Cardiac fibroblast (primary cell): Measurements from ENCODE around the gene C12orf50.
"Not testable (repeated sequence)": the region's sequence is repeated elsewhere in the genome, so short reads cannot be mapped to it uniquely, and the experiment has no call there.

Source experiments
- DNase-seq, 2 donors: peaks; one replicate each; pipeline versions ENCODE4 v3.0.0 to v3.0.0-alpha.2; 2010; ENCODE audit warnings: low read depth in 2 of 2
- H3K4me3 ChIP-seq, 2 donors: replicated peaks in 1 of 2; 1 replicate in 1 of 2; 2 replicates in 1 of 2; pipeline ENCODE4 v1.5.1; 2011; ENCODE audit warnings: low read depth in 2 of 2, low read length in 2 of 2, mild to moderate bottlenecking in 2 of 2, moderate library complexity in 1 of 2
- CTCF ChIP-seq: IDR thresholded peaks from one replicate; pipeline ENCODE4 v1.5.1; 2011; ENCODE audit warnings: low read depth, mild to moderate bottlenecking, low read length, inconsistent platforms

C12orf50 gene

DNA sequence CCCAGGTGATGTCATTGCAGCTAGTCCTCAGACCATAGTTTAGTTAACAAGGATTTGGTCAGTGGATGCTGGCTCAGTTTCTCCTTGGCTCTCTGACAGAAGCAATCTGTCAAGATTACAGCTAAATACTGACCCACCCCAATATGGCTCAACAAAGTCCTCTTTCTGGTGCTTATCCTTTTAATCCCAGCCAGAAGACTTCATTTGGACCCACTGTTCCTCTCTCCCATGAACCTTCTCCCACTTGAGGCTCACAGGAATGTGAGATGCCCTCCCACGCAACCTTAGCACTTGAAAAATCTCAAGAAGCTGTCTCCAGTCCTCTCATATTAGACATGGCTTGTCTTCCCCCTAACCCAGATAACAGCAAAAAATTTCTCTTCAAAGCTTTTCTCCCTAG, 47.7 kb downstream of the C12orf50 start:
- no peak for TF ChIP-seq CTCF
- no peak overlapping the region for H3K4me3 ChIP-seq
- DNase-seq: peak in 1 of 2 donors; percentile 17

- no peak for DNase-seq
- H3K4me3 ChIP-seq: no peak overlapping the region
- no peak for TF ChIP-seq CTCF
Measured at GRCh38 chr12:87975879-87976278, 53.3 kb downstream of the C12orf50 start.

- peak; percentile 6 to 36 for DNase-seq
- no peak overlapping the region for H3K4me3 ChIP-seq
- TF ChIP-seq CTCF: no peak
Measured at GRCh38 chr12:87967871-87968270, 61.3 kb downstream of the C12orf50 start.

GRCh38 chr12:87960566-87960965, 68.6 kb downstream of the C12orf50 start:
- no peak for TF ChIP-seq CTCF
- no peak overlapping the region for H3K4me3 ChIP-seq
- no peak for DNase-seq

DNA sequence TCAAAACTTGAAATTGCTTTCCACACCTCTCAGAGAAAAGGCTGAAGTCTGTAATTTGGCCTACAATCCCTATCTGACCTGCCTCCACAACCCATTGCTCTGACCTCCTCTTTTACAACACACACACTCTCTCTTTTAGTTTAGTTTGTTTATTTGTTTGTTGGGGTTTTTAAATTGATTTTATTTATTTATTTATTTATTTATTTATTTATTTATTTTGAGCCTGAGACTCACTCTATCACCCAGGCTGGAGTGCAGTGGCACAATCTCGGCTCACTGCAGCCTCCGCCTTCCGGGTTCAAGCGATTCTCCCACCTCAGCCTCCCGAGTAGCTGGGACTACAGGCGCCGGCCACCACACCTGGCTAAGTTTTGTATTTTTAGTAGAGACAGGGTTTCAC, 75.2 kb downstream of the C12orf50 start:
- DNase-seq, H3K4me3 ChIP-seq: not testable (repeated sequence)

DNA sequence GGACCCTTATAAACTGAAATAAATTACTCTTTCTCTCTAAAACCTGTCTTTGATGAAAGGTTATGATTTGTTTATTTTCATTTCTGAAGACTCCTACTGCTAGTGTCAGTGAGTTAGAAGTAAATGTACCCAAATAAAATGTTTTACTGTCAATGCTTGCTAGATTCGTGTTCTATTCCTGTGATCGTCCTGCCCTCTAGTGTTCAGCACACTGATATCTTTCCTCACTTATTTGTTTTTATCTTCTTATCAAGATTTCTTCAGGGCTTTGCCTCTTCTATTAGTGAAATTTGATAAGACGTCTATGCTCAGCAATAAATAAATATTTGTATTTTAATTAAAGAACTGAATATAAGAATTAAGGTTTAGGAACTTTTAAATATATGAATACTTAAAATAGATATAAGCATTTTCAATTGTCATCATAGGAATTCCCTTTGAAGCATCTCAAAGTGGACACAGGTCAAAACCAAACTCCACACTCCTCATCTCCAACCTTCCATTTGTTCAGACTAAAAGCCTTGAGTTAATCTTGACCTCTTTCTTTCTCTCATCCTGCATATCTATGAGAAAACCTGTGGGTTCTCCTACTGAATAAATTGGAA, 75.8 kb downstream of the C12orf50 start:
- DNase-seq: peak; percentile 64 to 66
- peak; percentile 38 for TF ChIP-seq CTCF
- no peak overlapping the region for H3K4me3 ChIP-seq

- no peak for DNase-seq
- no peak for TF ChIP-seq CTCF
- no peak overlapping the region for H3K4me3 ChIP-seq
Measured at GRCh38 chr12:87952850-87953249, 76.4 kb downstream of the C12orf50 start.
